ENCODE measurements around the gene FBXL13.

GRCh38 chr7:103073989-103074518 lies 542 bp downstream of the FBXL13 start:
- no peak for TF ChIP-seq POLR2AphosphoS5 (IDR thresholded peaks at IDR 0.05)
- TF ChIP-seq POLR2A (IDR thresholded peaks at IDR 0.05) = no peak
- TF ChIP-seq CTCF (IDR thresholded peaks at IDR 0.05) = no peak
- TF ChIP-seq EP300 (IDR thresholded peaks at IDR 0.05) = no peak
